Liver (tissue), 9 donors: ENCODE results near the gene KCNN3. TPM values are rescaled to one million over a fixed set of nuclear protein-coding genes. Genes with fewer than 3 reads are reported as not detected.

Experiments used
- DNase-seq: peaks from one replicate; pipeline ENCODE4 v3.0.0-alpha.2; 2017; ENCODE audit warnings: low spot score
- H3K27ac ChIP-seq, 2 donors: one replicate each; pipeline ENCODE4 v1.7.0; 2013; ENCODE audit warnings: inconsistent platforms in 2 of 2, low read length in 2 of 2, control low read depth in 1 of 2, low read depth in 1 of 2, mild to moderate bottlenecking in 1 of 2
- H3K27me3 ChIP-seq, 4 donors: one replicate each; pipeline versions ENCODE4 v1.6.1 to v1.7.0; 2013; ENCODE audit warnings: low read length in 3 of 4, inconsistent platforms in 1 of 4, mild to moderate bottlenecking in 1 of 4, moderate library complexity in 1 of 4; ENCODE audit not compliant: control insufficient read depth in 4 of 4, insufficient read depth in 4 of 4
- H3K36me3 ChIP-seq, 4 donors: one replicate each; pipeline versions ENCODE4 v1.6.1 to v1.7.0; 2013; ENCODE audit warnings: low read length in 3 of 4, mild to moderate bottlenecking in 3 of 4, low read depth in 1 of 4, moderate library complexity in 1 of 4; ENCODE audit not compliant: control insufficient read depth in 4 of 4, insufficient read depth in 3 of 4
- H3K4me1 ChIP-seq, 4 donors: one replicate each; pipeline versions ENCODE4 v1.6.1 to v1.7.0; 2013; ENCODE audit warnings: low read length in 3 of 4, mild to moderate bottlenecking in 3 of 4, moderate library complexity in 1 of 4; ENCODE audit not compliant: control insufficient read depth in 4 of 4, insufficient read depth in 4 of 4
- H3K4me3 ChIP-seq, 3 donors: one replicate each; pipeline versions ENCODE4 v1.6.1 to v1.7.0; 2013; ENCODE audit warnings: low read length in 3 of 3, control low read depth in 1 of 3, low read depth in 1 of 3, mild to moderate bottlenecking in 1 of 3
- H3K9ac ChIP-seq, 2 donors: one replicate each; pipeline ENCODE4 v1.7.0; 2013; ENCODE audit warnings: low read length in 2 of 2, mild to moderate bottlenecking in 2 of 2, moderate library complexity in 2 of 2, control low read depth in 1 of 2, low read depth in 1 of 2
- H3K9me3 ChIP-seq, 4 donors: one replicate each; pipeline versions ENCODE4 v1.6.1 to v1.7.0; 2013; ENCODE audit warnings: low read length in 3 of 4; ENCODE audit not compliant: control insufficient read depth in 4 of 4
- CTCF ChIP-seq: fragments of 150-350 bp; IDR thresholded peaks from 2 replicates; pipeline ENCODE4 v1.5.1; 2017; ENCODE audit warnings: improper control_type of control experiment, low read depth, low read length; ENCODE audit not compliant: missing input control
- EGR1 ChIP-seq, 2 donors: IDR thresholded peaks; 2 replicates each; pipeline ENCODE4 v1.6.1; 2016 to 2018; ENCODE audit warnings: antibody characterized with exemption in 2 of 2, low read depth in 2 of 2
- FOXA1 ChIP-seq: IDR thresholded peaks from 2 replicates; pipeline ENCODE4 v1.6.1; 2016; ENCODE audit warnings: antibody characterized with exemption
- FOXA2 ChIP-seq: IDR thresholded peaks from 2 replicates; pipeline ENCODE4 v1.6.1; 2016; ENCODE audit warnings: antibody characterized with exemption
- GABPA ChIP-seq, 2 donors: IDR thresholded peaks in 1 of 2; conservative IDR thresholded peaks in 1 of 2; 2 replicates each; pipeline ENCODE4 v1.6.1; 2016; ENCODE audit warnings: antibody characterized with exemption in 2 of 2, mild to moderate bottlenecking in 1 of 2, moderate library complexity in 1 of 2
- HNF4G ChIP-seq: IDR thresholded peaks from 2 replicates; pipeline ENCODE4 v1.6.1; 2016; ENCODE audit warnings: antibody characterized with exemption
- NR2F2 ChIP-seq: IDR thresholded peaks from 2 replicates; pipeline ENCODE4 v1.6.1; 2016; ENCODE audit warnings: antibody characterized with exemption
- RAD21 ChIP-seq, 2 donors: IDR thresholded peaks; 2 replicates each; pipeline ENCODE4 v1.6.1; 2016; ENCODE audit warnings: antibody characterized with exemption in 2 of 2, mild to moderate bottlenecking in 2 of 2
- REST ChIP-seq: IDR thresholded peaks from 2 replicates; pipeline ENCODE4 v1.6.1; 2016; ENCODE audit warnings: antibody characterized with exemption, mild to moderate bottlenecking
- RXRA ChIP-seq, 2 donors: IDR thresholded peaks; 2 replicates each; pipeline ENCODE4 v1.6.1; 2017 to 2018; ENCODE audit warnings: antibody characterized with exemption in 2 of 2, mild to moderate bottlenecking in 1 of 2
- SP1 ChIP-seq: IDR thresholded peaks from 2 replicates; pipeline ENCODE4 v1.6.1; 2018; ENCODE audit warnings: antibody characterized with exemption, mild to moderate bottlenecking
- TAF1 ChIP-seq: conservative IDR thresholded peaks from 2 replicates; pipeline ENCODE4 v1.6.1; 2016; ENCODE audit warnings: antibody characterized with exemption, mild to moderate bottlenecking
- YY1 ChIP-seq: IDR thresholded peaks from 2 replicates; pipeline ENCODE4 v1.6.1; 2016; ENCODE audit warnings: antibody characterized with exemption, mild to moderate bottlenecking
- WGBS: extraction: QIAGEN DNeasy Blood & Tissue Kit; methylation state at CpG from one replicate; pipeline ENCODE4 v1.1.7; 2013; 5-methylcytosine and 5-hydroxymethylcytosine counted together
- polyA plus RNA-seq, 2 donors: library from polyadenylated mRNA; stranded (reverse) in 1 of 2; unstranded in 1 of 2; fragments of 200-250 nt in 1 of 2; fragments of >200 nt in 1 of 2; fragmentation: Nextera tagmentation in 1 of 2; extraction: Ambion mirVana in 1 of 2; gene quantifications; one replicate each; pipeline versions ENCODE4 v1.2.1 to v1.2.3, GENCODE V29; 2013 to 2015
- total RNA-seq, 2 donors: library from RNA; depleted of rRNA; stranded (reverse); fragments of >200 nt; gene quantifications; one replicate each; pipeline ENCODE4 v1.2.3, GENCODE V29; 2014
- TF ChIP-seq, protein P1 (sequence below): IDR thresholded peaks from 2 replicates; pipeline ENCODE4 v1.6.1; 2016; ENCODE audit warnings: antibody characterized with exemption
- TF ChIP-seq, protein P2 (sequence below): IDR thresholded peaks from 2 replicates; pipeline ENCODE4 v1.6.1; 2016; ENCODE audit warnings: antibody characterized with exemption
- donor health status: healthy.
- donor health status: healthy.
- donor health status: healthy.
- donor health status: healthy.
- donor health status: healthy.

Gene KCNN3
- total and polyA plus RNA-seq, 4 donors: 0.09 to 0.68 (median 0.15) TPM

- Histone ChIP-seq H3K27me3 (no peaks in the 10 kb centered on the region), H3K4me1 (no peaks in the 10 kb centered on the region)
Measured at GRCh38 chr1:154792899-154793298, 77.2 kb downstream of the KCNN3 start.

More at GRCh38 chr1:154792899-154793298, 77.2 kb downstream of the KCNN3 start:
- Histone ChIP-seq H3K4me3 (no peak overlapping the region), H3K36me3 (no peaks in the 10 kb centered on the region), H3K27ac (no peak overlapping the region), H3K9me3 (no peaks in the 10 kb centered on the region), H3K9ac (no peak overlapping the region)
- TF ChIP-seq FOXA1 (no peak), HNF4G (no peak), FOXA2 (no peak), EGR1 (IDR thresholded peaks at IDR 0.05; ENCODE audit: low read depth in 2 of 2) (no peak), GABPA (IDR thresholded peaks at IDR 0.05 in 1 of 2, conservative IDR thresholded peaks at IDR 0.05 in 1 of 2) (no peak), CTCF (no peak), RAD21 (IDR thresholded peaks at IDR 0.05) (no peak), TAF1 (no peak), SP1 (no peak), YY1 (no peak), NR2F2 (no peak), REST (no peak), RXRA (IDR thresholded peaks at IDR 0.05) (no peak)
- TF ChIP-seq, protein P1, sequence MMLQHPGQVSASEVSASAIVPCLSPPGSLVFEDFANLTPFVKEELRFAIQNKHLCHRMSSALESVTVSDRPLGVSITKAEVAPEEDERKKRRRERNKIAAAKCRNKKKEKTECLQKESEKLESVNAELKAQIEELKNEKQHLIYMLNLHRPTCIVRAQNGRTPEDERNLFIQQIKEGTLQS: no peak
- TF ChIP-seq, protein P2, sequence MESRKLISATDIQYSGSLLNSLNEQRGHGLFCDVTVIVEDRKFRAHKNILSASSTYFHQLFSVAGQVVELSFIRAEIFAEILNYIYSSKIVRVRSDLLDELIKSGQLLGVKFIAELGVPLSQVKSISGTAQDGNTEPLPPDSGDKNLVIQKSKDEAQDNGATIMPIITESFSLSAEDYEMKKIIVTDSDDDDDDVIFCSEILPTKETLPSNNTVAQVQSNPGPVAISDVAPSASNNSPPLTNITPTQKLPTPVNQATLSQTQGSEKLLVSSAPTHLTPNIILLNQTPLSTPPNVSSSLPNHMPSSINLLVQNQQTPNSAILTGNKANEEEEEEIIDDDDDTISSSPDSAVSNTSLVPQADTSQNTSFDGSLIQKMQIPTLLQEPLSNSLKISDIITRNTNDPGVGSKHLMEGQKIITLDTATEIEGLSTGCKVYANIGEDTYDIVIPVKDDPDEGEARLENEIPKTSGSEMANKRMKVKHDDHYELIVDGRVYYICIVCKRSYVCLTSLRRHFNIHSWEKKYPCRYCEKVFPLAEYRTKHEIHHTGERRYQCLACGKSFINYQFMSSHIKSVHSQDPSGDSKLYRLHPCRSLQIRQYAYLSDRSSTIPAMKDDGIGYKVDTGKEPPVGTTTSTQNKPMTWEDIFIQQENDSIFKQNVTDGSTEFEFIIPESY: no peak
- 66% methylated on average over 3 of the region's 3 CpGs for WGBS
- no peak for DNase-seq
